HG03060 (cell line): ENCODE results near the gene REEP3.
A peak's percentile ranks its signal among the peaks of the same experiment; 100 is the strongest.

ENCODE experiments used
- ATAC-seq: cut with Tn5 transposase; IDR thresholded peaks from one replicate; pipeline ENCODE4 v1.9.1; 2021; ENCODE audit warnings: low read depth, moderate number of reproducible peaks; ENCODE audit not compliant: unreplicated experiment

REEP3 gene

DNA sequence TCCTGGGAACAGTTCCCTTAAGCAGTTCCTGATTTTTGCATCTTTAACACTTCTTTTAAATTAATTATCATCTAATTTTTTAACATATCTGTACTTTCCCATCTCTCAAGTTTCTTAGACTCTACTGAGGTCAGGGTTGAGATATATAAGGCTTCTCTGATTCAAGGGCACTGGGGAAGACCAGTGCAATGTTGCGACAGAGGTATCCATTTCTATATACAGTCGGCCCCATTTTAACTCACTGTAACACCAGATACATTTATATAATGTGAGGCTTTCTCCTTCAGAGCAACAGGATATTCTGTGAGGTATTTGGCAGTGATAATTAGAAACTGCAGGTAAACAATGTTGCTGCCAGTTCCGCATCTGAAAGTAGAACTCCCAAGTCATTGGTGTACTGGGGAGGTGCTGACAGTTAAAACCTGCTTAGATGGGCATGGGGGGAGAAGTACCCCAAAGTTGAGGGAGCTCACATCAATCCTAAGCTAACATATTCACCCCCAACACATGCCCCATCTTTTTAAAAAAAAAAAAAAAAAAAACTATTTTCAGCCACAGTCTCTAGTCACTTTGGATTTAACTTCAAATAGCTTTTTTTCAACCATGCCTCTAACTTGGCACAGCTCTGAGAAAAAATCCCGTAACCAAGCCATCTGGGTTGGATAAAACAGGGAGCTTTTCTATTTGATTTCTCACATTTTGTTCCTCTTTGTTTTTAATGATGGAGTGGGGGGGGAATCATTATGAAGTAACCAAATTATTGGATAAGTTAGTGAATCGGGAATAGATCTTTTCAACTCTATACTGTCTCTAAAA is 62.9 kb downstream of the REEP3 start:
- ATAC-seq = no peak

- no peak for ATAC-seq
These were observed 63.5 kb downstream of the REEP3 start for GRCh38 chr10:63584725-63585035.

GRCh38 chr10:63585041-63585440 is 63.8 kb downstream of the REEP3 start:
- ATAC-seq = no peak

GRCh38 chr10:63586043-63586442 is 64.8 kb downstream of the REEP3 start:
- ATAC-seq = no peak

- ATAC-seq = no peak
These were observed 66.0 kb downstream of the REEP3 start for GRCh38 chr10:63587191-63587590.

DNA sequence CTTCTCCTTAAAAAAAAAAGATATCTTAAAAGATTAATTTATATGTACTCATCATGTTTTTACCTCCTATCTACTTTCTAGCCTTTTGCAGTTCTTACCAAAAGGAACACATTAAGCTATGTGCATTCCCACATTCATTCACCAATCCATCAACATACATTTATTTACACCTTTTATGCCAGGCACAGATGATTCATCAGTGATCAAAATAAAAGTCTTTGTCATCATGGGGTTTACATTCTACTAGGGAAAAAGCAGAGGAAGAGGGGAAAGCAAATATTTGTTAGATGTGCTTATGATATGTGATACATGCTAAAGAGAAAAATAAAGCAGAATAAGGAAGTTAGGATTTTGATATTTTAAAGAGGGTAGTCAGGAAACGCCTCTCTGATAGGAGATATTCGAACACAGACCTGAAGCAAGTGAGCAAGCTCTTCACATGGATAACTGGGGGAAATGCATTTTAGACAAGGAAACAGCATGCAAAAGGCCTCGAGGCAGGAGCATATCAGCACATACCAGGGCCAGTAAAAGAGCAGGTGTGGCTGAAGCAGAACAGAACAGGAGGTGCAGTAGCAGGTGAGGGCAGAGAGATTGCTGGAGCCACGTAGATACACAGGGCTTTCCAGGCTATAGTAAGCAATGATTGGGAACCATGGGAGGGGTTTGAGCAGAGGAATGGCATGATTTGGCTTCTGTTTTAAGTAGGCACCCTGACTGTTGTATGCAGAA is 67.4 kb downstream of the REEP3 start:
- no peak for ATAC-seq

DNA sequence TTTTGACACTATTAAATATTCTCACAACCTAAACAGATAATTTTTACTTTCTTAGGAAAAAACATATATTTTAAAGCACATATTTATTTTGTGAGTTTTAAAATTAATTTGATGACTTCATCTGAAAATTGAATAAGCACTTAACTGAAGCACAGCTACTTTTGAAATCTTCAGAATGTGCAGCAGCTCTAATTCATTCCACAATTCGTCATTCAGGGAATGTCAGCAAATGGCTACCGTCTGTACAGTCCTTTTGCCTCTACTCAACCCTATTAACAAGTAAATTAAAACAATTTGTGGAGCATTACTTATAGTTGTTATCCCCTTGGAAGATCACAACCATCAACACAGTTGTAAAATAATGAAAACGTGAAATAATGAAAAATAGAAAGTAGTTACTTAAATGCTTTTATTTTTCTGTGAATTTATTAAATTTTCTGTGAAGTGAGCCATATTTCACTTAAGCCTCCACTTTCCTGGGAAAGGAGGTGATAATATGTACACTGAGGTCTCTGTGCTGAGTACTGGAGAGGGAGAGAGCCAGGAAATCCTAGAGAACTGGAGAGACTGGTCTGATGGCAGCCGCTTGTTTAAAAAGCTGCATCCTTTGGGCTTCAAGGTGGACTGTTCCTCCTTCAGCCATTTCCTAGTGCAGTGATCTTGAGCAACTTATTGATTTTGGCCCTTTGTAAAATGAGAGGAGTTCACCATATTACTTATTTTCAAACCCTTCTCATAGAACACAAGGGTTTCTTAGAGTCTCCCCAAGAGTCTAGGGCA is 70.6 kb downstream of the REEP3 start:
- no peak for ATAC-seq

DNA sequence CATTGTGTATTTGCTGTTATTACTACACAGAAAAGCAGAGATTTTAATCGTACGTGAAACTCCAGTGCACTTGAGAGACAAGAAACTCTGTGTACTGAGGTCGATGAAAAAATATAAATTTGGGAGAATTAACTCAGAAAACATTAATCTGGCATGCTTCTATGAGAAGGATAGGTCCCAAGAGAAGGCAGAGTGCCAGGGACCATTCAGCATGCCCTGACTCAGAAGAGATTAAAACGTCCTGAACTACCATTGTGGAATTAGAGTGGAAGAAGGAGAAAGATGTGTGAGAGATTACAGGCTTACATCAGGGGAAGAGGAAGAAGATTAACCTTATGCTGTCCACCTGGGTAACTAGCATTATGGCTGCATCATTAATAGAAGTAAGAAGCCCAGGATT is 72.4 kb downstream of the REEP3 start:
- ATAC-seq = no peak

DNA sequence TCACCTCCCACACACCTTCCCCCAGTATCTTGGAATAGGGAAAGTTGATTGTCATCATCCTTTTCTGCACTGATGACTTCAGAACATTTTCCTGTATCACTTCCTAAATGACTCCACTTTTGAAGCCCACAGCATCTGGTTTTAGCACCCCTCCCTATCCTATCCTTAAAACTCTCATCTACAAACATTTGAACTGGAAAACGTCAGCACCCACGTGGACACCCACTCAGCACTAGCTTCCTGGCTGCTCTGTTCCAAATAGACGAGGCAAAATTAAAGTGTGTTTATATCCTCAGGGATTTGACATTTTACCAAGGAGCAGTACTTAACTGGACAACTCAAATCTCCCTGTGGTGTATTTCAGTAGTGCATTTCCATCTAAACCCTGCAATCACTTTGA is 73.9 kb downstream of the REEP3 start:
- no peak for ATAC-seq

GRCh38 chr10:63596924-63597323 is 75.7 kb downstream of the REEP3 start:
- no peak for ATAC-seq

- no peak for ATAC-seq
These were observed 79.3 kb downstream of the REEP3 start for GRCh38 chr10:63600540-63600939.

- ATAC-seq = peak; percentile 43
These were observed 82.7 kb downstream of the REEP3 start for GRCh38 chr10:63603709-63604445.

DNA sequence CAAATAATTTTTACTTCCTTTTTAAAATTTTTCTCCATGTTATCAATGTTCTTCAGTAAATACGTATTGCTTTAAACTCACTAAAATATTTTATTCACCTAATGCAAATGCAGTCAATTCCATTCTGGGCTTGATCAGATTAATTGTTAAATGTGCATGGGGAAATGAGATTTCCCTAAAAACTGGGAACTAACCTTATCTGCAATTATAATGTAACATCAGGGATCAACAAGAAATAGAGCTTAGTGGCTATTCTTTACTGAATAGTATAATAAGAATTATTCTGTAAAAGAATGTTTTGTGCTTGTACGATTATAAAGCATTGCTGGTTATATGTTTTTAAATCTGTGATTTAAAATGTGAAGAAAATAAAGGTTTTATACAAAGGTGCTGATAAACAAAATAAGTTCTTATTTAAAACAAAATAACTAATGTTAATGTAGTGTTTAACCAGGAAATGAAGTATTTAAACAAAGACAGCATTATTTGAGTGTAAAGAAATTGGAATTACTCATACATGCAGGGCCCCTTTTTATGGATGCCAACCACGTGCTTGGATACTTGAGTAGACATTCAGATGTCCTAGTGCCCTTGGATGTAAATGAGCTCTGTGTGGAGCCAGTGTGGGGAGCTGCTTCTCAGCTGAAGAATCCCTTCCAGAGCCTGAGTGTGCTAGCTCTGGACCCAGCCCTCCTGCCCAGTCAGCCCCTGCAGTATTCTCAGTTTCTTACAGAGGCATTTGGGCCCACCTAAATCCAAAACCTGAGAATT is 84.2 kb downstream of the REEP3 start:
- ATAC-seq = no peak

DNA sequence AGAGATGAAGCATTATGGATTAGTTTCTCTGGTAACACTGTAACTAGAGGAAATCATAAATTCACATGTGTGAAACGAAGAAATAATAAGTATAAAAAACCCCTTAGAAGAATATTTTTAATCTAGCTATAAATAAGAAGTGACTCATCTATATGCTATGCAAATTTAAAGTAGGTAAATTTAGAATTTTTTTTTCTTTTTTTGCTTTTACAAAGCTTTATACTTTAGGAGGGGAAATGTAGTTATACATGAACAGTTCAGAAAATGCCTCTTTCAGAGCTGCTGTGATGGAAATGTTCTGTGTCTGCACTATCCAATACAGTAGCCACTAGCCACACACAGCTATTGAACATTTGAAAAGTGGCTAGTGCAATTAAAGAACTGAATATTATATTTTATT is 87.3 kb downstream of the REEP3 start:
- no peak for ATAC-seq

GRCh38 chr10:63611078-63611477 is 89.9 kb downstream of the REEP3 start:
- ATAC-seq = no peak

- ATAC-seq = no peak
These were observed 93.2 kb downstream of the REEP3 start for GRCh38 chr10:63614371-63614891.

- ATAC-seq = no peak
These were observed 97.4 kb downstream of the REEP3 start for GRCh38 chr10:63618552-63618951.

DNA sequence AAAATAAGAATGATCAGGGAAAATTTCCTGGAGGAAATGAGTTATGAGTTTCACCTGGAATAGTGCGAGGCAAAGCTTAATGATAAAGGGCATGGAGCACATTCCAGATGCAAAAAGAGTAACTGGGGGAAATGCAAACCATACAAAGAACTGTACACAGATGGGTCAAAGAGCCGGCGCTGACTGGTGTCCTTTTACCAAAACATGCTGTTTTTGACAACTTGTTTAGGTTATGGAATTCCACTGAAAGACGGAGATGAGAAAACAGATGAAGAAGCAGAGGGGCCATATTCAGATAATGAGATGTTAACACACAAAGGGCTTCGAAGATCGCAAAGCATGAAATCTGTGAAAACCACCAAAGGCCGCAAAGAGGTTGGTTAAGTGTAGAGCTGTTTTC is 98.2 kb downstream of the REEP3 start:
- ATAC-seq = no peak

GRCh38 chr10:63622097-63622496 is 100.9 kb downstream of the REEP3 start:
- ATAC-seq = no peak

DNA sequence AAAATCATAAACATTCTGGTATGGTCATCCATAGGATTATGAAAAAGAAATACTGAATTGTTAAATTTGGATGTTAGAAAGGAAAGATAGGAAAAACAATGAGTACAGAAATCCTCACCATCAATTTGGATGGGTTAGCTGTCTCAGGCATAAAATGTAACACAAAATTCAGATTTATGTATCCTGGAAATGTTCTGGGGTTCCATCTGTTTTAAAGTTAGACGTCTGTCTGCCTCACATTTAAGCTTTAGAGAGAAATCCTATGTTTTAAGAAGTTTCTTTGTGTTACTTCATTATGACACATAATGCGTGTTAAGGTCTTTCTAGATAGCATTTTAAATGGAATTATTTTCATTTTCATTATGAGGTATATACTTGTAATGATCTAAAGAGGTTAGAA is 103.5 kb downstream of the REEP3 start:
- ATAC-seq = no peak
